H54 (cell line): Measurements from ENCODE around the gene ENTPD2.

Experiments used
- DNase-seq: peaks from one replicate; pipeline ENCODE4 v3.0.0; 2011; ENCODE audit warnings: low spot score, mixed read lengths; ENCODE audit not compliant: insufficient read length
- FAIRE-seq: peaks from 3 replicates; lab custom pipeline; 2011; peaks lifted over from hg19 to GRCh38; lab: Jason Lieb, UNC
- POLR2A ChIP-seq: IDR thresholded peaks from 2 replicates; pipeline ENCODE4 v1.6.1; 2011; ENCODE audit warnings: low read depth, mild to moderate bottlenecking, low read length

The ENTPD2 gene

GRCh38 chr9:137053944-137054931, at the start of gene ENTPD2:
ENTPD2 (minus strand) TSS chr9:137054061; CDS start chr9:137053997, 64 bp downstream.
- DNase-seq (no peak), FAIRE-seq (no peak)
- no peak for TF ChIP-seq POLR2A

- no peak for DNase-seq
- FAIRE-seq, result no peak
- no peak for TF ChIP-seq POLR2A
Measured at GRCh38 chr9:137103206-137103999, 49.5 kb upstream of the ENTPD2 start.

GRCh38 chr9:137099231-137099630, 45.4 kb upstream of the ENTPD2 start:
- FAIRE-seq (no peak), DNase-seq (no peak)
- no peak for TF ChIP-seq POLR2A

- FAIRE-seq, result no peak
Measured at GRCh38 chr9:137097761-137098462, 44.1 kb upstream of the ENTPD2 start.

GRCh38 chr9:137096785-137097546, 43.1 kb upstream of the ENTPD2 start:
- no peak for DNase-seq
- no peak for FAIRE-seq
- no peak for TF ChIP-seq POLR2A

More at GRCh38 chr9:137097761-137098462, 44.1 kb upstream of the ENTPD2 start:
- no peak for DNase-seq
- TF ChIP-seq POLR2A, result no peak

- TF ChIP-seq POLR2A, result no peak
- FAIRE-seq, result no peak
- no peak for DNase-seq
Measured at GRCh38 chr9:137095664-137096517, 42.0 kb upstream of the ENTPD2 start.

GRCh38 chr9:137089232-137089947, 35.5 kb upstream of the ENTPD2 start:
- DNase-seq (no peak), FAIRE-seq (no peak)
- TF ChIP-seq POLR2A, result no peak

- DNase-seq (no peak), FAIRE-seq (no peak)
- no peak for TF ChIP-seq POLR2A
Measured at GRCh38 chr9:137088121-137088520, 34.3 kb upstream of the ENTPD2 start.

GRCh38 chr9:137087409-137087925, 33.6 kb upstream of the ENTPD2 start:
- FAIRE-seq (no peak), DNase-seq (no peak)
- no peak for TF ChIP-seq POLR2A

- peak; percentile 86 for TF ChIP-seq POLR2A
- DNase-seq (peak; percentile 100), FAIRE-seq (peak; percentile 87)
Measured at GRCh38 chr9:137086531-137087408, 32.9 kb upstream of the ENTPD2 start, which contains the start of gene MAN1B1. MAN1B1 (plus strand) TSS chr9:137086985; CDS start chr9:137087000, 15 bp downstream.
